GM19395 (cell line): ENCODE data around the gene HRH3.

Experiments used
- ATAC-seq: cut with Tn5 transposase; IDR thresholded peaks from one replicate; pipeline ENCODE4 v1.9.1; 2021; ENCODE audit warnings: mild to moderate bottlenecking, moderate library complexity; ENCODE audit not compliant: unreplicated experiment

HRH3 gene

GRCh38 chr20:62230696-62231095 lies 10.6 kb upstream of the HRH3 start:
- no peak for ATAC-seq

DNA sequence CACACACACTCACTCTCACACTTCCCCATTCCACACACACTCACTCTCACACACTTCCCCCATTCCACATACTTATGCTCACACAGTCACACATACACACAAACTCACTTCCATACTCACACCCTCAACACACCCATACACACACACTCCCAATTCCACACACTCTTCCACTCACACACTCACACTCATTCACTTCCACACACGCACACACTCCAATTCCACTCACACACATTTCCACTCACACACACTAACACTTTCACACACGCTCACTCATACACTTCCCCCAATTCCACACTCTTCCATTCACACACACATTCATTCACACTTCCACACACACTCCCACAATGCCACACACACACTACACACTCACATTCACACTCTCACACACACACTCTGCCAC lies 10.2 kb upstream of the HRH3 start:
- no peak for ATAC-seq

DNA sequence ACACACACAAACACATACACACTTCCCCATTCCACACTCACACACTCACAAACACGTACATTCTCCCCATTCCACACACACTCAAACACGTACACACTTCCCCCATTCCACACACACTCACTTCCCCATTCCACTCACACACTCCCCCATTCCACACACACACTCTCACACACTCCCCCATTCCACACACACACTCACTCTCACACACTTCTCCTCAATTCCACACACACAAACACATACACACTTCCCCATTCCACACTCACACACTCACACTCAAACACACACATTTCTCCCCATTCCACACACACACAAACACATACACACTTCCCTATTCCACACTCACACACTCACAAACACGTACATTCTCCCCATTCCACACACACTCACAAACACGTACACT lies 9.6 kb upstream of the HRH3 start:
- no peak for ATAC-seq

- ATAC-seq, result no peak
Measured at GRCh38 chr20:62228982-62229545, 9.0 kb upstream of the HRH3 start.

DNA sequence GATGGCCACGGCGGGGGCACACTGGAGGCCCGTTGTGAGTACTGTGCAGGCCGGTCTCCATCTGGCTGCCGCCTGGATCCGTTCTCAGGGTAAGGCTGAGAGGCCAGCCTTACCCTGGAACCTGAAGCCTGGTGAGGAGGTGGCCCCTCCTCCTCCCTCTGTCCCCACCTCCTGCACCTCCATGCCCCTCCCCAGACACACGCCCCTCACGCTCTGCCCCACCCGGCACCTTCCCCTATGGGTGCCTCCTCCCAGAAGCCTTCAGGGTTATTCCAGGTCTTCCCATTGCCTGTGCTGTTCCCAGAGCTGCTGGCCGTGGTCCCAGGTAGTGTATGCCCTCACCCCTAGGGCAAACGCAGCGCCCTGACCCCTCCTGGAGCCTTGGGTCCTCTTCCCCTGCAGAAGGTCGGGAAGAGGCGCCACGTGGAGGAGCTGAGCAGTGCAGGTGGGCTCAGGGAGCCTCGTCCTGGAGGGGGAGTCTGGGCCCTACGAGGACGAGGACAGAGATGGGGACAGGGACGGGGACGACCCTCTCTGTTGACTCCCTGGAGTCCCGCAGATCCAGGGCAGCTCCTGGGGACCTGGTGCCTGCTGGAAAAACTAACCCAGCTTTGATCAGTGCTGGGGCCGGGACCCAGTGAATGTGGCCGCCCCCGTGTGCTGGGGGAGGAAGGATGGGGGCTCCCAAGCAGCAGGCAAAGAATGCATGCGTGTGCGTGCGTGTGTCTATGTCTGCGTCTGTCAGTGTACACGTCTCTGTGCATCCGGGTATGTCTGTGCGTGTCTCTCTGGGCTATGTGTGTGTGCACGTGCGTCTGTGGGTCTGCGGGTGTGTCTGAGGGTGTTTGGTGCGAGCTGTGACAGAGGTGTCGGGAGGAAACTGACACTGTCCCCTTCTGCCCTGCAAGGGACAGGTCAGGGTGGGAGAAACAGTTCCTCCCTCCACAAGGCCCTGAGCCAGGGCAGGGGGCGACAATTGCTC lies 8.2 kb upstream of the HRH3 start:
- no peak for ATAC-seq

GRCh38 chr20:62227591-62227976 lies 7.5 kb upstream of the HRH3 start:
- ATAC-seq, result no peak

GRCh38 chr20:62226707-62227590 lies 6.9 kb upstream of the HRH3 start:
- no peak for ATAC-seq

GRCh38 chr20:62225820-62226635 lies 6.0 kb upstream of the HRH3 start:
- ATAC-seq, result no peak

DNA sequence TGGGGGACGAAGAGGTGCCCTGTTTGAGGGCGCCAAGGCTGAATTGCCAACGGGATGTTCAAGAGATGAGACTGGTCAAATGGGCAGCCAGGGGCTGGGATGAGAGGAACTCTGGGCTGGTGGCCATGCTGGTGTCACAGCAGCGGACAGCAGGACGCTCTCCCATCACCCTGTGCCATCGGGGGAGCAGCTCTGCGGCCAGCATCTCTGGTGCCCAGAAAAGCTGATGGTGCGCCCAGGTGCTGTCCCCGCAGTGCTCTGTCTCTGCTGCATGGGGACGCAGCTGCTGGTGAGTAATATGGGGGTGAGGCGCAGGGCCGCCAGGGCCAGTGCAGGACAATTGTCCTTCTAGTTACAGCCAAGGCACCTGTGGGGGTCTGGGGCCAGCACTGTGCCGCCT lies 4.9 kb upstream of the HRH3 start:
- ATAC-seq, result no peak

- ATAC-seq, result no peak
Measured at GRCh38 chr20:62224113-62224855, 4.2 kb upstream of the HRH3 start.

GRCh38 chr20:62223571-62223970 lies 3.5 kb upstream of the HRH3 start:
- ATAC-seq, result no peak

- ATAC-seq, result no peak
Measured at GRCh38 chr20:62222972-62223371, 2.9 kb upstream of the HRH3 start.

GRCh38 chr20:62222266-62222850 lies 2.3 kb upstream of the HRH3 start:
- no peak for ATAC-seq

DNA sequence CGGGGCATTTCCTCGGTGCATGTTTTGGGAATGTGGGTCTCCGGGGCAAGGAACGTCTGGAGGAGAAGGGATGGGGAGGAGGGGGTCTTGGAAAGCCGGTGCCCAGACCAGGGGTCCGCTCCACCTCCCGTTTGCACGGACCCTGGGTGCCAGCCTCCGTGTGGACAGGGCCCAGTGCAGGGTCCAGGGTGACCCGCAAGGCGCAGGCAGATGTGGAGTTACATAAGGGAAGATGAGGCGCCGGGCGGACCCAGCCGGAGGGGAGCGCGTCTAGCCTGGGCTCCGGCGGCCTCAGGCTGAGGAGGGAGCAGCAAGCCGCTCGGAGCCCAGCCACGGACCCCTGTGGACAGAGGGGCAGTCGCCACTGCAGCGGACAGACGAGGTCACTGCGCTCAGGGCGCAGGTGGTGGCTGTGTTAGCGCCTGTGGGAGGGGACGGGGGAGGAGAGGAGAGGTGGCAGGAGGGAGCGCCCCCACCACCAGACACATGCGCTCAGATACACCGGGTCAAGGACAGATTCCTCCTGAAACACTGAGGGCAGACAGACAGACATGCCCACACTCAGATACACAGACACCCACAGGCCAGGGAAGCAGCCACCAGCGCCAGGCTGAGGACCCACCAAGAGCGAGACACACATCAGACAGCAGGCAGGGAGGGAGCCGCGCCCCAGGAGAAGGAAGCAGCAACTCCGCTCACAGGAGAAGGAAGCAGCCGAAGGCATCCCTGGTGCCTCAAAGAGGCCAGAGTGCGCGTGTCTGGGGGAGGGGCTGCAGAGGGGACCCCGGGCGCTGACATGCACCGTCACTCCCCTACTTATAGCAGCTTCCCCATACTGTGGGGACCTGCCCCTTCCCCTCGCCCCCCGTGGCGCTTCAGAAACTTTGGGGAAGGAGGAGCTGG lies 839 bp upstream of the HRH3 start:
- no peak for ATAC-seq

GRCh38 chr20:62219101-62219991 lies 732 bp downstream of the HRH3 start:
- no peak for ATAC-seq

- ATAC-seq, result no peak
Measured at GRCh38 chr20:62217913-62218773, 1.9 kb downstream of the HRH3 start.
